Measurements from ENCODE around the gene OCIAD2.

- TF ChIP-seq CTCF (IDR thresholded peaks at IDR 0.05 in 4 of 5, conservative IDR thresholded peaks at IDR 0.05 in 1 of 5) (no peak), POLR2A (IDR thresholded peaks at IDR 0.05) (no peak)
Measured at GRCh38 chr4:48901196-48901595, 5.4 kb downstream of the OCIAD2 start.

Measured in gastrocnemius medialis (tissue), 4 donors.